ENCODE results near the gene SNW1. TPM values are rescaled to one million over a fixed set of nuclear protein-coding genes. Genes with fewer than 3 reads are reported as not detected.

The SNW1 gene
- total and polyA plus RNA-seq, 2 of the 13 experiments (the other 11 are each of a cell fraction or from before 2014, with no cell fraction given), result 23.2 to 65.8 TPM

DNA sequence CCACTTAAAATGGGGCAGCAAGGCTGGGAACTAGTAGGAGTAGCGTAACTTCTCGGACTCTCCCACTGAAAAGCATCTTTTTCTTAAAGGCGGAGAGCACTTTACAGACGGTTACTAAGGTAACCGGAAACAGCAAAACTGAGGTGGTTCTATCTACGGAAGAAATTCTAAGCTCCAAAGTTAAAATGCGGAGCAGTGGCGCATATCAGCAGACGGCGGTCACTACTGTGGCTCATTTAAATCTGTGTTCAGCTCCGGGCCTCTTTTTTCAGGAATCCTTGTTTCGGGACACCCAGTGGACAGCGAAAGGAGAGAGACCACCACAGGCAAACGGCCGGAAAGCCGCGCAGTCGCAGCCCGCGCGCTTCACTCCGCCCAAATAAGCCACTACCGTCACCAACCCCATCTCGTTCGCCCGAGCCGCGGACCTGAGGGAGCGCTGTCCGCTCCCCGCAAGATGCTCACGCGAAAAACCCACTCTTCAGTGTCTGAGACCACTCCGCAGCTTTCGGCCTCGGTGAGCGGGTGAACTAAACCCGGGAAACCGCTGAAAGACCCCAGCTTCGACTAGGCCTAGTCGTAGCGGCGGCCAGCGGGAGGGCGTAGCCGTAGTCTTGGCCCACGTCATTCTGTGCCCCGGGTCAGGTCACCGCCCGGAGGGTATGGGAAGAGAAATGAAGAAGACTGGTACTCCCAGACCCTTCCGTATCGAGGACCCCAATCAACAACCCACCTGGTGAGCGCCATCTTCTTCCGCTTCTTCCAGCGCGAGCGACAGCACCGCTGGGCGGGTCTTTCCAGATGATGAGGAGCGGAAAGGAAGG is at the start of gene SNW1 (continued):
- TF ChIP-seq ELF1 (CRISPR knock-in tag; IDR thresholded peaks at IDR 0.05), result peak; percentile 84
- TF ChIP-seq ZNF616 (CRISPR knock-in tag; IDR thresholded peaks at IDR 0.05; ENCODE audit: low read depth), result 0 out of 2 replicates have a peak, but pooled peaks have one; percentile 49
- no peak for TF ChIP-seq HMG20A (CRISPR knock-in tag; IDR thresholded peaks at IDR 0.05; ENCODE audit: borderline replicate concordance)
- TF ChIP-seq, protein P1, sequence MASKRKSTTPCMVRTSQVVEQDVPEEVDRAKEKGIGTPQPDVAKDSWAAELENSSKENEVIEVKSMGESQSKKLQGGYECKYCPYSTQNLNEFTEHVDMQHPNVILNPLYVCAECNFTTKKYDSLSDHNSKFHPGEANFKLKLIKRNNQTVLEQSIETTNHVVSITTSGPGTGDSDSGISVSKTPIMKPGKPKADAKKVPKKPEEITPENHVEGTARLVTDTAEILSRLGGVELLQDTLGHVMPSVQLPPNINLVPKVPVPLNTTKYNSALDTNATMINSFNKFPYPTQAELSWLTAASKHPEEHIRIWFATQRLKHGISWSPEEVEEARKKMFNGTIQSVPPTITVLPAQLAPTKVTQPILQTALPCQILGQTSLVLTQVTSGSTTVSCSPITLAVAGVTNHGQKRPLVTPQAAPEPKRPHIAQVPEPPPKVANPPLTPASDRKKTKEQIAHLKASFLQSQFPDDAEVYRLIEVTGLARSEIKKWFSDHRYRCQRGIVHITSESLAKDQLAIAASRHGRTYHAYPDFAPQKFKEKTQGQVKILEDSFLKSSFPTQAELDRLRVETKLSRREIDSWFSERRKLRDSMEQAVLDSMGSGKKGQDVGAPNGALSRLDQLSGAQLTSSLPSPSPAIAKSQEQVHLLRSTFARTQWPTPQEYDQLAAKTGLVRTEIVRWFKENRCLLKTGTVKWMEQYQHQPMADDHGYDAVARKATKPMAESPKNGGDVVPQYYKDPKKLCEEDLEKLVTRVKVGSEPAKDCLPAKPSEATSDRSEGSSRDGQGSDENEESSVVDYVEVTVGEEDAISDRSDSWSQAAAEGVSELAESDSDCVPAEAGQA (IDR thresholded peaks at IDR 0.05; ENCODE audit: low read depth), result 0 out of 2 replicates have a peak, but pooled peaks have one; percentile 19
- TF ChIP-seq, protein P1 (CRISPR knock-in tag; IDR thresholded peaks at IDR 0.05; ENCODE audit: borderline replicate concordance), result no peak
- TF ChIP-seq ZNF883 (CRISPR knock-in tag; IDR thresholded peaks at IDR 0.05; ENCODE audit: not compliant biosample characterization), result peak; percentile 17
- TF ChIP-seq, protein P2, sequence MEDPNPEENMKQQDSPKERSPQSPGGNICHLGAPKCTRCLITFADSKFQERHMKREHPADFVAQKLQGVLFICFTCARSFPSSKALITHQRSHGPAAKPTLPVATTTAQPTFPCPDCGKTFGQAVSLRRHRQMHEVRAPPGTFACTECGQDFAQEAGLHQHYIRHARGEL (CRISPR knock-in tag; IDR thresholded peaks at IDR 0.05), result no peak
- 0 out of 2 replicates have a peak, but pooled peaks have one; percentile 75 for TF ChIP-seq SNAI1 (CRISPR knock-in tag; IDR thresholded peaks at IDR 0.05; ENCODE audit: borderline replicate concordance)
- TF ChIP-seq, protein P3, sequence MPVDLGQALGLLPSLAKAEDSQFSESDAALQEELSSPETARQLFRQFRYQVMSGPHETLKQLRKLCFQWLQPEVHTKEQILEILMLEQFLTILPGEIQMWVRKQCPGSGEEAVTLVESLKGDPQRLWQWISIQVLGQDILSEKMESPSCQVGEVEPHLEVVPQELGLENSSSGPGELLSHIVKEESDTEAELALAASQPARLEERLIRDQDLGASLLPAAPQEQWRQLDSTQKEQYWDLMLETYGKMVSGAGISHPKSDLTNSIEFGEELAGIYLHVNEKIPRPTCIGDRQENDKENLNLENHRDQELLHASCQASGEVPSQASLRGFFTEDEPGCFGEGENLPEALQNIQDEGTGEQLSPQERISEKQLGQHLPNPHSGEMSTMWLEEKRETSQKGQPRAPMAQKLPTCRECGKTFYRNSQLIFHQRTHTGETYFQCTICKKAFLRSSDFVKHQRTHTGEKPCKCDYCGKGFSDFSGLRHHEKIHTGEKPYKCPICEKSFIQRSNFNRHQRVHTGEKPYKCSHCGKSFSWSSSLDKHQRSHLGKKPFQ (CRISPR knock-in tag; IDR thresholded peaks at IDR 0.05; ENCODE audit: insufficient replicate concordance), result peak; percentile 61
- TF ChIP-seq CHD2 (IDR thresholded peaks at IDR 0.05; ENCODE audit: low read depth, low read length), result no peak
- TF ChIP-seq, protein P4, sequence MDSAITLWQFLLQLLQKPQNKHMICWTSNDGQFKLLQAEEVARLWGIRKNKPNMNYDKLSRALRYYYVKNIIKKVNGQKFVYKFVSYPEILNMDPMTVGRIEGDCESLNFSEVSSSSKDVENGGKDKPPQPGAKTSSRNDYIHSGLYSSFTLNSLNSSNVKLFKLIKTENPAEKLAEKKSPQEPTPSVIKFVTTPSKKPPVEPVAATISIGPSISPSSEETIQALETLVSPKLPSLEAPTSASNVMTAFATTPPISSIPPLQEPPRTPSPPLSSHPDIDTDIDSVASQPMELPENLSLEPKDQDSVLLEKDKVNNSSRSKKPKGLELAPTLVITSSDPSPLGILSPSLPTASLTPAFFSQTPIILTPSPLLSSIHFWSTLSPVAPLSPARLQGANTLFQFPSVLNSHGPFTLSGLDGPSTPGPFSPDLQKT (CRISPR knock-in tag; IDR thresholded peaks at IDR 0.05; ENCODE audit: borderline replicate concordance), result no peak
- peak; percentile 50 for TF ChIP-seq IRF2 (CRISPR knock-in tag; IDR thresholded peaks at IDR 0.05)
- TF ChIP-seq, protein P5, sequence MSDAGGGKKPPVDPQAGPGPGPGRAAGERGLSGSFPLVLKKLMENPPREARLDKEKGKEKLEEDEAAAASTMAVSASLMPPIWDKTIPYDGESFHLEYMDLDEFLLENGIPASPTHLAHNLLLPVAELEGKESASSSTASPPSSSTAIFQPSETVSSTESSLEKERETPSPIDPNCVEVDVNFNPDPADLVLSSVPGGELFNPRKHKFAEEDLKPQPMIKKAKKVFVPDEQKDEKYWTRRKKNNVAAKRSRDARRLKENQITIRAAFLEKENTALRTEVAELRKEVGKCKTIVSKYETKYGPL (CRISPR knock-in tag; IDR thresholded peaks at IDR 0.05), result peak; percentile 25; the same call in 1 of the 2 replicates
- TF ChIP-seq, protein P6, sequence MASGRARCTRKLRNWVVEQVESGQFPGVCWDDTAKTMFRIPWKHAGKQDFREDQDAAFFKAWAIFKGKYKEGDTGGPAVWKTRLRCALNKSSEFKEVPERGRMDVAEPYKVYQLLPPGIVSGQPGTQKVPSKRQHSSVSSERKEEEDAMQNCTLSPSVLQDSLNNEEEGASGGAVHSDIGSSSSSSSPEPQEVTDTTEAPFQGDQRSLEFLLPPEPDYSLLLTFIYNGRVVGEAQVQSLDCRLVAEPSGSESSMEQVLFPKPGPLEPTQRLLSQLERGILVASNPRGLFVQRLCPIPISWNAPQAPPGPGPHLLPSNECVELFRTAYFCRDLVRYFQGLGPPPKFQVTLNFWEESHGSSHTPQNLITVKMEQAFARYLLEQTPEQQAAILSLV (CRISPR knock-in tag; IDR thresholded peaks at IDR 0.05; ENCODE audit: borderline replicate concordance), result peak; percentile 54; the same call in 1 of the 2 replicates
- TF ChIP-seq, protein P7, sequence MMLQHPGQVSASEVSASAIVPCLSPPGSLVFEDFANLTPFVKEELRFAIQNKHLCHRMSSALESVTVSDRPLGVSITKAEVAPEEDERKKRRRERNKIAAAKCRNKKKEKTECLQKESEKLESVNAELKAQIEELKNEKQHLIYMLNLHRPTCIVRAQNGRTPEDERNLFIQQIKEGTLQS (CRISPR knock-in tag; IDR thresholded peaks at IDR 0.05), result 0 out of 2 replicates have a peak, but pooled peaks have one; percentile 30
- peak; percentile 55 for TF ChIP-seq U2AF1 (optimal IDR thresholded peaks at IDR 0.05; ENCODE audit: low read depth, low read length)
